HepG2 (cell line): ENCODE measurements around the gene CFAP91. TPM values are rescaled to one million over a fixed set of nuclear protein-coding genes. Genes with fewer than 3 reads are reported as not detected.

Experiments used
- ATAC-seq: fragments of 200-7000 bp; cut with Tn5 transposase; 3 replicates; pipeline ENCODE4 v1.9.1; 2020; ENCODE audit warnings: mild to moderate bottlenecking, moderate library complexity
- BruUV-seq: library from RNA; stranded (reverse); fragments of 400-500 nt; replicated peaks from 2 replicates; lab custom pipeline; 2021; lab: Mats Ljungman, UMichigan
- CTCF ChIA-PET: fragments of 300-600 bp; formaldehyde crosslinking; extraction: SDS; loops from one replicate; lab custom pipeline; 2021; ENCODE audit warnings: low total read pairs, inconsistent platforms, low intra/inter-chr PET ratio; lab: Yijun Ruan, JAX
- POLR2A ChIA-PET: fragments of 350-600 bp; sonication (Branson Sonifier 250); formaldehyde crosslinking; loops from one replicate; lab custom pipeline; 2020; ENCODE audit warnings: antibody characterized with exemption, inconsistent platforms; lab: Yijun Ruan, JAX
- DNase-seq: peaks from one replicate; pipeline ENCODE4 v3.0.0-alpha.2; 2015; ENCODE audit warnings: low spot score
- FAIRE-seq: peaks from 3 replicates; lab custom pipeline; 2011; peaks lifted over from hg19 to GRCh38; lab: Jason Lieb, UNC
- H2AFZ ChIP-seq: one replicate; pipeline ENCODE4 v1.6.1; 2011; ENCODE audit warnings: low read length, inconsistent platforms
- H3K27ac ChIP-seq: fragments of 300-600 bp; 3 replicates; pipeline ENCODE4 v1.8.0; 2011; ENCODE audit warnings: mixed run types, mild to moderate bottlenecking, mixed read lengths, low read length, inconsistent platforms; ENCODE audit not compliant: insufficient read depth; ENCODE audit errors: extremely low read length
- H3K27me3 ChIP-seq, 2 experiments: fragments of 200-600 bp in 1 of 2; 2 replicates in 1 of 2; 3 replicates in 1 of 2; pipeline versions ENCODE4 v1.6.0 to v1.8.0; 2011; ENCODE audit warnings: low read length in 2 of 2, mild to moderate bottlenecking in 2 of 2, moderate library complexity in 2 of 2, inconsistent platforms in 1 of 2; ENCODE audit not compliant: insufficient read depth in 2 of 2, control insufficient read depth in 1 of 2
- H3K36me3 ChIP-seq, 2 experiments: fragments of 200-600 bp in 1 of 2; replicated peaks in 1 of 2; 2 replicates in 1 of 2; 3 replicates in 1 of 2; pipeline versions ENCODE4 v1.5.1 to v1.8.0; 2011; ENCODE audit warnings: low read length in 2 of 2, inconsistent platforms in 1 of 2; ENCODE audit not compliant: insufficient read depth in 2 of 2, control insufficient read depth in 1 of 2
- H3K4me1 ChIP-seq: 2 replicates; pipeline ENCODE4 v1.5.1; 2012; ENCODE audit warnings: low read length, inconsistent platforms; ENCODE audit not compliant: insufficient read depth
- H3K4me2 ChIP-seq: 2 replicates; pipeline ENCODE4 v1.6.0; 2011; ENCODE audit warnings: low read depth, low read length, inconsistent platforms
- H3K4me3 ChIP-seq, 3 experiments: fragments of 200-600 bp in 1 of 3; sonication (generic), shearing (Covaris generic) in 1 of 3; replicated peaks in 1 of 3; 2 replicates each; pipeline ENCODE4 v1.5.1; 2011 to 2016; ENCODE audit warnings: low read length in 3 of 3, inconsistent platforms in 2 of 3, low read depth in 2 of 3, mild to moderate bottlenecking in 2 of 3, control low read depth in 1 of 3, mixed read lengths in 1 of 3; ENCODE audit not compliant: insufficient read depth in 1 of 3
- H3K79me2 ChIP-seq: one replicate; pipeline ENCODE4 v1.6.1; 2011; ENCODE audit warnings: low read length, inconsistent platforms; ENCODE audit not compliant: insufficient read depth
- H3K9ac ChIP-seq: 2 replicates; pipeline ENCODE4 v1.6.0; 2011; ENCODE audit warnings: mild to moderate bottlenecking, low read depth, low read length, inconsistent platforms; ENCODE audit not compliant: insufficient read depth
- H3K9me3 ChIP-seq: 2 replicates; pipeline ENCODE4 v1.5.1; 2012; ENCODE audit warnings: mild to moderate bottlenecking, low read length
- H4K20me1 ChIP-seq: 2 replicates; pipeline ENCODE4 v1.6.0; 2011; ENCODE audit warnings: inconsistent platforms, mild to moderate bottlenecking, low read length, moderate library complexity; ENCODE audit not compliant: insufficient read depth
- ARHGAP35 ChIP-seq: sonication (generic); formaldehyde crosslinking; IDR thresholded peaks from 2 replicates; pipeline ENCODE4 v1.9.0; 2022; ENCODE audit warnings: mild to moderate bottlenecking, inconsistent platforms, moderate library complexity, missing genetic modification reagents, borderline replicate concordance
- CEBPZ ChIP-seq: IDR thresholded peaks from 2 replicates; pipeline ENCODE4 v1.6.1; 2012; ENCODE audit warnings: low read length, improper control_type of control experiment
- CHCHD3 ChIP-seq: sonication (generic); formaldehyde crosslinking; IDR thresholded peaks from 2 replicates; pipeline ENCODE4 v1.8.0; 2022; ENCODE audit warnings: mild to moderate bottlenecking, missing genetic modification reagents, moderate library complexity
- GZF1 ChIP-seq: sonication (generic); formaldehyde crosslinking; IDR thresholded peaks from 2 replicates; pipeline ENCODE4 v1.5.1; 2020; ENCODE audit warnings: mild to moderate bottlenecking, missing genetic modification reagents
- MZF1 ChIP-seq: sonication (generic); formaldehyde crosslinking; IDR thresholded peaks from 2 replicates; pipeline ENCODE4 v1.8.1; 2023; ENCODE audit warnings: mild to moderate bottlenecking, missing genetic modification reagents, borderline replicate concordance
- REPIN1 ChIP-seq: sonication (generic); formaldehyde crosslinking; IDR thresholded peaks from 2 replicates; pipeline ENCODE4 v1.8.0; 2022; ENCODE audit warnings: missing genetic modification reagents, low read depth, mild to moderate bottlenecking, borderline replicate concordance
- SOX5 ChIP-seq: IDR thresholded peaks from 2 replicates; pipeline ENCODE4 v1.6.1; 2016; ENCODE audit warnings: borderline replicate concordance
- TFAP4 ChIP-seq: sonication (generic); IDR thresholded peaks from 2 replicates; pipeline ENCODE4 v1.6.1; 2016; ENCODE audit warnings: low read depth, borderline replicate concordance
- TGIF2 ChIP-seq: IDR thresholded peaks from 2 replicates; pipeline ENCODE4 v1.6.1; 2016; ENCODE audit warnings: control low read depth, missing compliant biosample characterization
- THAP8 ChIP-seq: sonication (generic); formaldehyde crosslinking; IDR thresholded peaks from 2 replicates; pipeline ENCODE4 v1.5.1; 2020; ENCODE audit warnings: missing genetic modification reagents, mild to moderate bottlenecking, borderline replicate concordance
- TOE1 ChIP-seq: sonication (generic); formaldehyde crosslinking; IDR thresholded peaks from 2 replicates; pipeline ENCODE4 v1.4.0; 2020; ENCODE audit warnings: mild to moderate bottlenecking, missing genetic modification reagents
- ZC3H13 ChIP-seq: sonication (generic); formaldehyde crosslinking; IDR thresholded peaks from 2 replicates; pipeline ENCODE4 v1.8.1; 2023; ENCODE audit warnings: mild to moderate bottlenecking, missing genetic modification reagents, moderate library complexity
- ZMAT3 ChIP-seq: sonication (generic); formaldehyde crosslinking; conservative IDR thresholded peaks from 2 replicates; pipeline ENCODE4 v1.7.0; 2021; ENCODE audit warnings: missing genetic modification reagents
- ZNF12 ChIP-seq: sonication (generic); formaldehyde crosslinking; IDR thresholded peaks from 2 replicates; pipeline ENCODE4 v1.5.0; 2020; ENCODE audit warnings: missing genetic modification reagents
- ZNF124 ChIP-seq: sonication (generic); formaldehyde crosslinking; IDR thresholded peaks from 2 replicates; pipeline ENCODE4 v1.4.0; 2020; ENCODE audit warnings: missing genetic modification reagents
- ZNF775 ChIP-seq: sonication (generic); formaldehyde crosslinking; IDR thresholded peaks from 2 replicates; pipeline ENCODE4 v1.4.0; 2020; ENCODE audit warnings: missing genetic modification reagents, mild to moderate bottlenecking, moderate library complexity, borderline replicate concordance
- WGBS: methylation state at CpG from one replicate; pipeline ENCODE4 v1.1.6; 2017; ENCODE audit warnings: low lambda C conversion rate; 5-methylcytosine and 5-hydroxymethylcytosine counted together
- in situ Hi-C: cut with HindIII; loops from 2 replicates; pipeline ENCODE4 v1.10.0; 2017; ENCODE audit warnings: low pct_unique_long_range_greater_than_20kb; ENCODE audit not compliant: extremely low pct_ligation_motif_present
- intact Hi-C: fragments of 100-400 bp; cut with micrococcal nuclease; formaldehyde crosslinking; loops from one replicate; pipeline ENCODE4 v1.10.0; 2022; ENCODE audit not compliant: unreplicated experiment
- polyA plus RNA-seq, 8 experiments: library from polyadenylated mRNA; depleted of rRNA in 3 of 8; stranded (reverse) in 7 of 8; unstranded in 1 of 8; fragments of >200 nt; fragmentation: Illumina TruSeq in 4 of 8; extraction: Trizol in 4 of 8; gene quantifications; 2 replicates each; pipeline versions ENCODE4 v1.2.1 to v1.2.3, GENCODE V29; 2011 to 2016; ENCODE audit warnings: low read depth in 4 of 8, missing spikeins in 1 of 8, mixed read lengths in 1 of 8; ENCODE audit not compliant: insufficient read depth in 1 of 8
- total RNA-seq, 5 experiments: library from RNA; depleted of rRNA; stranded (reverse); fragments of >200 nt; fragmentation: Illumina TruSeq; extraction: Trizol; gene quantifications; 2 replicates each; pipeline ENCODE4 v1.2.3, GENCODE V29; 2016; ENCODE audit warnings: low read depth in 1 of 5
- TF ChIP-seq, protein P1 (sequence below): sonication (generic); formaldehyde crosslinking; IDR thresholded peaks from 2 replicates; pipeline ENCODE4 v1.4.0; 2020; ENCODE audit warnings: missing genetic modification reagents
- TF ChIP-seq, protein P2 (sequence below): conservative IDR thresholded peaks from 2 replicates; pipeline ENCODE4 v1.6.1; 2018; ENCODE audit warnings: missing genetic modification reagents

The CFAP91 gene
- total and polyA plus RNA-seq, 2 of the 13 experiments (the other 11 are each of a cell fraction or from before 2014, with no cell fraction given) = not detected

- 76% methylated on average over 3 of the region's 5 CpGs for WGBS
- ChIA-PET CTCF (no interaction called here), POLR2A (no interaction called here)
- intact Hi-C loops = no loop called here
- Histone ChIP-seq H3K27me3 (no peaks in the 10 kb centered on the region), H3K79me2 (no peaks in the 10 kb centered on the region), H4K20me1 (no peaks in the 10 kb centered on the region), H3K4me1 (no peaks in the 10 kb centered on the region), H3K9ac (no peak overlapping the region), H3K36me3 (no peaks in the 10 kb centered on the region), H3K4me2 (no peak overlapping the region), H3K27ac (no peak overlapping the region), H2AFZ (no peak overlapping the region), H3K4me3 (no peak overlapping the region), H3K9me3 (no peaks in the 10 kb centered on the region)
- no TSS peak for BruUV-seq
- no peak for DNase-seq
- no peak for ATAC-seq
- FAIRE-seq = no peak
- in situ Hi-C loops = no loop called here
- TF ChIP-seq ZNF775 (CRISPR knock-in tag) (no peak), CHCHD3 (CRISPR knock-in tag) (no peak), ZNF124 (no peak), ARHGAP35 (CRISPR knock-in tag) (no peak), MZF1 (CRISPR knock-in tag) (no peak), TGIF2 (CRISPR knock-in tag) (no peak), GZF1 (CRISPR knock-in tag) (no peak), SOX5 (CRISPR knock-in tag) (no peak), ZC3H13 (CRISPR knock-in tag) (no peak), TFAP4 (no peak), REPIN1 (CRISPR knock-in tag) (no peak), CEBPZ (no peak), TOE1 (no peak), THAP8 (no peak), ZNF12 (CRISPR knock-in tag) (no peak), ZMAT3 (no peak)
- TF ChIP-seq, protein P1, sequence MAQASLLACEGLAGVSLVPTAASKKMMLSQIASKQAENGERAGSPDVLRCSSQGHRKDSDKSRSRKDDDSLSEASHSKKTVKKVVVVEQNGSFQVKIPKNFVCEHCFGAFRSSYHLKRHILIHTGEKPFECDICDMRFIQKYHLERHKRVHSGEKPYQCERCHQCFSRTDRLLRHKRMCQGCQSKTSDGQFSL = no peak
- TF ChIP-seq, protein P2, sequence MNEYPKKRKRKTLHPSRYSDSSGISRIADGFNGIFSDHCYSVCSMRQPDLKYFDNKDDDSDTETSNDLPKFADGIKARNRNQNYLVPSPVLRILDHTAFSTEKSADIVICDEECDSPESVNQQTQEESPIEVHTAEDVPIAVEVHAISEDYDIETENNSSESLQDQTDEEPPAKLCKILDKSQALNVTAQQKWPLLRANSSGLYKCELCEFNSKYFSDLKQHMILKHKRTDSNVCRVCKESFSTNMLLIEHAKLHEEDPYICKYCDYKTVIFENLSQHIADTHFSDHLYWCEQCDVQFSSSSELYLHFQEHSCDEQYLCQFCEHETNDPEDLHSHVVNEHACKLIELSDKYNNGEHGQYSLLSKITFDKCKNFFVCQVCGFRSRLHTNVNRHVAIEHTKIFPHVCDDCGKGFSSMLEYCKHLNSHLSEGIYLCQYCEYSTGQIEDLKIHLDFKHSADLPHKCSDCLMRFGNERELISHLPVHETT = no peak
Observed at GRCh38 chr3:119741657-119742590, 39.1 kb downstream of the CFAP91 start.
